Spleen (tissue), 7 donors: Measurements from ENCODE around the gene EMC8.

Experiments used
- CTCF ChIP-seq, 11 experiments: fragments of 200-600 bp in 7 of 11; fragments of 450-650 bp in 4 of 11; sonication (generic) in 4 of 11; IDR thresholded peaks in 8 of 11; conservative IDR thresholded peaks in 3 of 11; 1 replicate in 7 of 11; 2 replicates in 4 of 11; pipeline versions ENCODE4 v1.4.0 to v1.8.0; 2016 to 2021; ENCODE audit warnings: antibody characterized with exemption in 11 of 11, inconsistent platforms in 4 of 11, mild to moderate bottlenecking in 1 of 11
- POLR2A ChIP-seq, 3 donors: fragments of 450-650 bp; IDR thresholded peaks; one replicate each; pipeline ENCODE4 v1.5.1; 2017; ENCODE audit warnings: antibody characterized with exemption in 3 of 3, mild to moderate bottlenecking in 1 of 3
- donor health status: DM: no; HTN: no; CAD: no; lungs with moderate emphysema.
- donor health status: DM: no; HTN: no; CAD: no.
- donor health status: DM: no; HTN: no; CAD: no.

DNA sequence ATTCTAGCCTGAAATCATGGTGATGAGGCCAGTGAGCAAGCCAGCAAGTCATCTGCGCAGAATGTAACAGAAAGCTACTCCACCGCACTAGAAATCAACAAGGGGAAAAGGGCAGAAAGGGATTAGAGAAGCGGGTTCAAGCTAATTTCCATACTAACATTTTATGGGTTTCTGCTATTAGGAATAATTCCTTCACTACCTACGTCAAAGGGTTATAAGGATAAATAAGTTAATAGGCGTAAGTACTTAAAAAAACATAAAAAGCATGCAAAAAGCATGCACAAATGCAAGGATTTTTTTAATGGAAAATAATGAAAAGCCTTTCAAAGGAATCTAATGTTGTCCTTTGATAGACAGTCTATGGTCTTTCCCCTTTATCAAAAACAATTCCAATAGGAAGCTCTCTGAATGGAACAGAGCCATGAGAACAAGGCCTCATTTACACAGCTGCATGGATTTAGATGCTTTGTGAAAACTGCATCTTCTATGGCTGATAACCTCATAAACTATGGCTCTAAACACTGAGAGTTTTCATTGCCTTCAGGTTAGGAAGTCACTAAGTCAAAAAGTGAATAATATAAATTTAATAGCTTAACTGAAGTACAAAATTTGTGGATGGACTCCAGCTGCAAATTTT, 5.6 kb downstream of the EMC8 start:
- TF ChIP-seq CTCF (IDR thresholded peaks at IDR 0.05 in 8 of 11, conservative IDR thresholded peaks at IDR 0.05 in 3 of 11): no peak
- no peak for TF ChIP-seq POLR2A (IDR thresholded peaks at IDR 0.05)
